A673 (cell line): ENCODE results near the gene GAK.

Experiments
- CTCF ChIP-seq: fragments of 300-800, 200-600 bp; sonication (generic); conservative IDR thresholded peaks from 2 replicates; pipeline ENCODE4 v1.5.1; 2017; ENCODE audit warnings: low read depth, mild to moderate bottlenecking, antibody characterized with exemption, low read length, moderate library complexity, mixed read lengths
- EZH2 ChIP-seq: fragments of 200-600 bp; sonication (generic); IDR thresholded peaks from 2 replicates; pipeline ENCODE4 v1.6.1; 2017; ENCODE audit warnings: borderline replicate concordance, low read depth, mild to moderate bottlenecking, mixed read lengths, antibody characterized with exemption, low read length; ENCODE audit not compliant: poor library complexity, severe bottlenecking

GRCh38 chr4:973431-974397, 41.6 kb upstream of the GAK start, which contains the start of gene DGKQ:
- TF ChIP-seq CTCF: no peak
- TF ChIP-seq EZH2: no peak
